Liver (tissue), 3 donors: ENCODE measurements around the gene TAF8.
A peak's percentile ranks its signal among the peaks of the same experiment; 100 is the strongest.

Experiments
- RAD21 ChIP-seq, 2 donors: IDR thresholded peaks; 2 replicates each; pipeline ENCODE4 v1.6.1; 2016; ENCODE audit warnings: antibody characterized with exemption in 2 of 2, mild to moderate bottlenecking in 2 of 2
- TF ChIP-seq, protein P1 (sequence below): fragments of 150-350 bp; IDR thresholded peaks from 2 replicates; pipeline ENCODE4 v1.5.1; 2017; ENCODE audit warnings: improper control_type of control experiment, low read depth, low read length; ENCODE audit not compliant: missing input control
- donor health status: healthy.
- donor health status: healthy.

DNA sequence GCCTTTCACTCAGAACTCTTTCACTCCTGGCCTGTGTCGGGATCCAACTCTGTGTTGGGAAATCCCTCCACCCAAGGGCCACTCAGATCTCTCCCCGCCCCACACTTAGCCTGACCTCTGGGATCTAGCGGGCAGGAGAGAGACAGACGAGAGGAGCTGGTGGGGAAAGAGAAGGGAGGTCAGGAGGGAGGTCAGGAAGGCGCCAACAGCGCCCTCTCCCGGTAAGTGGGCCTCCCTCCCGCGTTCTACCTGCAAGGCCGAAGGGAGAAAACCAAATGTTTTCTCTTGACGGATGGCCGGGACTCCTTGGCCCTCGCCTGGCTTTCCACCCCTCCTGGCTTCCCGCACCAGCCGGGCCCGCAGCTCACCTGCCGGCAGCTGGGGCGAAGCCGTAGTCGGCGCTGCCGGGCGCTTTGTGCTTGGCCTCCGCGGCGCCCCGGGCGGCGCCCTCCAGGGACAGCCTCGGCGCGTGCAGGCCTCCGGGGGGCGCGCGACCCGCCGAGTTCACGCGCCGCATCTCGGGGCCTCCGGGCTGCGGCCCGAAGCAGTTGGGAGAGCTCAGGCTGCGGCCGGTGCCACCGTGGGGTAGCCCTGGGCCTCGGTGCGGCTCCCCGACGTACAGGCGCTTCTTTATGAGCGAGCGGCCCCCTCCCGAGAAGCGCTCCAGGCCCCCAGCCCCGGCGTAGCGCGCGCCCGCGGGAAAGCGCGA is 53.9 kb downstream of the TAF8 start:
- TF ChIP-seq RAD21 (IDR thresholded peaks at IDR 0.05), result peak in 1 of 2 donors; percentile 68
- TF ChIP-seq, protein P1, sequence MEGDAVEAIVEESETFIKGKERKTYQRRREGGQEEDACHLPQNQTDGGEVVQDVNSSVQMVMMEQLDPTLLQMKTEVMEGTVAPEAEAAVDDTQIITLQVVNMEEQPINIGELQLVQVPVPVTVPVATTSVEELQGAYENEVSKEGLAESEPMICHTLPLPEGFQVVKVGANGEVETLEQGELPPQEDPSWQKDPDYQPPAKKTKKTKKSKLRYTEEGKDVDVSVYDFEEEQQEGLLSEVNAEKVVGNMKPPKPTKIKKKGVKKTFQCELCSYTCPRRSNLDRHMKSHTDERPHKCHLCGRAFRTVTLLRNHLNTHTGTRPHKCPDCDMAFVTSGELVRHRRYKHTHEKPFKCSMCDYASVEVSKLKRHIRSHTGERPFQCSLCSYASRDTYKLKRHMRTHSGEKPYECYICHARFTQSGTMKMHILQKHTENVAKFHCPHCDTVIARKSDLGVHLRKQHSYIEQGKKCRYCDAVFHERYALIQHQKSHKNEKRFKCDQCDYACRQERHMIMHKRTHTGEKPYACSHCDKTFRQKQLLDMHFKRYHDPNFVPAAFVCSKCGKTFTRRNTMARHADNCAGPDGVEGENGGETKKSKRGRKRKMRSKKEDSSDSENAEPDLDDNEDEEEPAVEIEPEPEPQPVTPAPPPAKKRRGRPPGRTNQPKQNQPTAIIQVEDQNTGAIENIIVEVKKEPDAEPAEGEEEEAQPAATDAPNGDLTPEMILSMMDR, result peak; percentile 59
